HG03354 (cell line): ENCODE measurements around the gene KIF16B.

Experiments
- ATAC-seq: cut with Tn5 transposase; IDR thresholded peaks from one replicate; pipeline ENCODE4 v1.9.1; 2021; ENCODE audit warnings: mild to moderate bottlenecking; ENCODE audit not compliant: unreplicated experiment, poor library complexity, severe bottlenecking

KIF16B gene, protein sequence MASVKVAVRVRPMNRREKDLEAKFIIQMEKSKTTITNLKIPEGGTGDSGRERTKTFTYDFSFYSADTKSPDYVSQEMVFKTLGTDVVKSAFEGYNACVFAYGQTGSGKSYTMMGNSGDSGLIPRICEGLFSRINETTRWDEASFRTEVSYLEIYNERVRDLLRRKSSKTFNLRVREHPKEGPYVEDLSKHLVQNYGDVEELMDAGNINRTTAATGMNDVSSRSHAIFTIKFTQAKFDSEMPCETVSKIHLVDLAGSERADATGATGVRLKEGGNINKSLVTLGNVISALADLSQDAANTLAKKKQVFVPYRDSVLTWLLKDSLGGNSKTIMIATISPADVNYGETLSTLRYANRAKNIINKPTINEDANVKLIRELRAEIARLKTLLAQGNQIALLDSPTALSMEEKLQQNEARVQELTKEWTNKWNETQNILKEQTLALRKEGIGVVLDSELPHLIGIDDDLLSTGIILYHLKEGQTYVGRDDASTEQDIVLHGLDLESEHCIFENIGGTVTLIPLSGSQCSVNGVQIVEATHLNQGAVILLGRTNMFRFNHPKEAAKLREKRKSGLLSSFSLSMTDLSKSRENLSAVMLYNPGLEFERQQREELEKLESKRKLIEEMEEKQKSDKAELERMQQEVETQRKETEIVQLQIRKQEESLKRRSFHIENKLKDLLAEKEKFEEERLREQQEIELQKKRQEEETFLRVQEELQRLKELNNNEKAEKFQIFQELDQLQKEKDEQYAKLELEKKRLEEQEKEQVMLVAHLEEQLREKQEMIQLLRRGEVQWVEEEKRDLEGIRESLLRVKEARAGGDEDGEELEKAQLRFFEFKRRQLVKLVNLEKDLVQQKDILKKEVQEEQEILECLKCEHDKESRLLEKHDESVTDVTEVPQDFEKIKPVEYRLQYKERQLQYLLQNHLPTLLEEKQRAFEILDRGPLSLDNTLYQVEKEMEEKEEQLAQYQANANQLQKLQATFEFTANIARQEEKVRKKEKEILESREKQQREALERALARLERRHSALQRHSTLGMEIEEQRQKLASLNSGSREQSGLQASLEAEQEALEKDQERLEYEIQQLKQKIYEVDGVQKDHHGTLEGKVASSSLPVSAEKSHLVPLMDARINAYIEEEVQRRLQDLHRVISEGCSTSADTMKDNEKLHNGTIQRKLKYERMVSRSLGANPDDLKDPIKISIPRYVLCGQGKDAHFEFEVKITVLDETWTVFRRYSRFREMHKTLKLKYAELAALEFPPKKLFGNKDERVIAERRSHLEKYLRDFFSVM (N-terminal part only)

DNA sequence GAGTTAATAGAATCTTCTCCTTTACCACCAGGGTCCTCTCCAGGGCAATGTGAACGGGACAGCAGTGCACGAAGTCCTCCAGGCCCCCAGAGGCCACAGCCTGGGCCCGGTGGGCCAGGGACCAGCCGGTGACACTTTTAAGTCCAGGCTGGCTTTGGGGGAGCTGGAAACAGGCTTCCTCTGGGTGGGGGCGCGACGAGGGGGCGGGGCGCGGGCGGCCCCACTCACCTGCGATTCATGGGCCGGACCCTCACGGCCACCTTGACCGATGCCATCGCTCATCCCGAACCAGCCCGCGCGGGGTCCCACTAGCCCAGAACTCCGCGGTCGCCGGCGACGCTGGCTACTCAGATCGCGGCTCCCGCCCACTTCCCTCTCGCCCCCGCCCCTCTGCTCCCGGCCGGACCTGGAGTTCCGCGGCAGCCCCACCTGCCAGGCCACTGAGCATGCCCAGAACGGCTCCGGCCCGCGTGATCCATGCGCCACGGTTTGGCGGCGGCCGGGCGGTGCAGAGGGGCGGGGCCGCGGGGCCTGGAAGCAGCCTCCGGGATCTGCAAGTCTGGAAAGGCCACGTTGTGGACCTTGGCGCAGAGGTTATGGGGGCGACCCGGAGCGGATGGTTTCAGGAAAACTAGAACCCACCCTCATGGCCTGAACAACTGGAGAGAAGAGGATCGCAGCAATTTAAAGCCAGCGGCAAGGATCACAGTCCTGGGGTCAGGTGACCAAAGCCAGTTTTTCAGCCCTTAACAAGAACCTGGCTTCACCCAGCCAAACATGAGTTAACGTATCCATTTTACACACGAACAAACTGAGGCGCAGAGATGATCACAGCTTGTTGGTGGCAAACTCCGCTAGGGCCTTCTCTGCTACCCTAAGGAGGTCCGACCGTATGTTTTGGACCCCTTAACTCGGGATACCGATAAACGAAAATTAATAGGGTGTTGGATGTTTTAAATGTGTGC is at the start of gene KIF16B:
TSS of gene KIF16B (minus strand) at position 448 of the 965 bp plus-strand sequence. CDS start at position 275, 173 bp downstream.
- ATAC-seq: peak; percentile 84

DNA sequence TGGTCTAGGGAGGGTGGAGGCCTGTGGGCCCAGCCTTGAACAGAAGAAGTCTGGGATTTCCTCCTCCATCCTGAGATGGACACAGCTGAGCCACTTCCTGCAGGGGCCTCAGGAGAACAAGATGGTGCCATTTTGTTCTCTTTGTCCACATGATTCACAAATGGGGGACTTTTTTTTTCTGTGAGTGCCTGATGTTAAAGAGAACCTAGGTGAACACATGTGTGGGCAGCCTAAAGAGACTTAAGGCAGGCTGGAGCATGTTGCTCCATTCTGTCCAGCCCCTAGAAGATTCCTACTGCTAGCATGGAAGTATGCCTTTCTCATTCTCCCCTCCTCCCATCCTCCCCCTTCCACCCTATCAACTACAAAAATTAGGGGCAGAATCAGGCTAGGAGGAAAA is 49.3 kb upstream of the KIF16B start:
- no peak for ATAC-seq

DNA sequence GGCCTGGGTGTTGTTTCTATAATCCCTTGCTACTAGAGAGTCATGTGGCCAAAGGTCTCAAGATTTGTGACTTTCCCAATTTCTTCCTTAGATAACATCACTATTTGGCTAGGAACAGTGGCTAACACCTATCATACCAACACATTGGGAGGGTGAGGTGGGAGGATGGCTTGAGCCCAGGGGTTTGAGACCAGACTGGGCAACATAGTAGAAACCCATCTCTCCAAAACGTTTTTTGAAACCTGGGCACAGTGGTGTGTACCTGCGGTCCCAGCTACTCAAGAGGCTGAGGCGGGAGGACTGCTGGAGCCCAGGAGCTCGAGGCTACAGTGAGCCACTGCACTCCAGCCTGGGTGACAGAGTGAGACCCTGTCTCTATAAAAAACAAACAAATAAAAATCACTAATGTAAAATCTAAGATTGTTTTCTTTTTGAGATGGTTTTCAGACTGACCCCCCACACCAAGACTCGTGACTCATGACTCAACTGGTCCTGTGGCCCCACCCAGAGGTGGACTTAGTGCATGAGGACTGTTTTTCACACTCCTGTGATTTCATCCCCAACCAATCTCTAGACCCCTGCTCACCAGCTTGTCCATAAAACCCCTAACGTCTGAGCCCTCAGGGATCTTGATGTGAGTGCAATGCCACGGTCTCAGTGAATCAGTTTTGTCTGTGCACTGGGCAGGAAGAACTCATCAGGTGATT is 48.3 kb upstream of the KIF16B start:
- ATAC-seq: no peak

DNA sequence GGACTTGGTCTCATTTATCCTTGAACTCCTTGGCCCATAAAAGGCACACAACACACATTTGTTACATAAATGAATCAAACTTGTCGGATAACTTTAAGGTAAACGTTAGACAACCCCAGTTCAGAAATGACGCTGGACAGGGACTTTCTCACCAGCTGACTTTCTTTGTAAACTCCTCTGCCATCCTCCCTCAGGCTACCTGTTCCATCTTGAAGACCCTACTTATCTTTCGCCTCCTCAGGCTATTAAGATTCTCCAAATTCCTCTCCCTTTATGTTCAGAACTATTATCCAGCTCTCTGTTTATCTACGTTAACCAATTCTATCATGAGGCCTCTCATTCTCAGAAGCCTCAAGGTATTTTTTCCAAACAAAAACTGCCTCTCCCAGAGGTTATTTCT is 47.7 kb upstream of the KIF16B start:
- no peak for ATAC-seq

DNA sequence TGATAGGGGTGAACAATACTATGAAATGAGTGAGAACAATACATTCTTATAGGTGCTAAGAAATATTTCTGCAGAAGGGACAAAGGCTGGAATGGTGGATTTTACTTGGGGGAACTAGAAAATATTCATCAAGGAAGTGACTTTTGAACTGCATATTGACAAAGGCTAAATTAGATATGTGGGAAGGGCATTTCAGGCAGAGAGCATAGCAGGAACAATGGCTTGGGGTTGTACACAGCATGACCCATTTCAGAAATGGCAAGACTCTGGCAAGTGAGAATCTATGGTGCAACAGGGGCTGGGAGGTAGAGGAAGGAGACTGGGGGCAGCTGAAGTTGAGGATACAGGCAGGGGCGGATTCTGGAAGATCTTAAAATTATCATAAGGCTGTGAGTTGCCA is 46.7 kb upstream of the KIF16B start:
- ATAC-seq: no peak

DNA sequence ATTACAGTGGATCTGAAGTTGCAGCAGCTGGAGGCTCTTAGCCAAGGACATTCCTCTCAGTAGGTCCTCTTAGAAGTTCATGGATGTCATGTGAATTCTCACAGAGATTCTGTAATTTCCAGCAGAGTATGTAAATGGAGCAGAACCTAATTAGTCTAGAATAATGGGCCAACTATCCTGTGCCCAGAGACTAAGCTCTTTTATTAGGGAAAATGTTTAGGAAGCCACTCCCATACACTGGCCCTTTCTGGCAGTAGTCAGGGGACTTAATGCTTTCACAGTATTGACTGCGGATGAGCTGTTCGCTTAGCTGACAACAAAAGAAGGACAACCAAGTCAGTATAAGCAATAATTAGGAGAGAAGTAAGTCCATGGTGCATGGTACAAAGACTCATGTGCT is 43.8 kb upstream of the KIF16B start:
- no peak for ATAC-seq

GRCh38 chr20:16616317-16616716 is 43.1 kb upstream of the KIF16B start:
- no peak for ATAC-seq

GRCh38 chr20:16615199-16615598 is 42.0 kb upstream of the KIF16B start:
- ATAC-seq: no peak

- no peak for ATAC-seq
These were observed 40.7 kb upstream of the KIF16B start for GRCh38 chr20:16613954-16614353.

GRCh38 chr20:16612706-16613105 is 39.5 kb upstream of the KIF16B start:
- no peak for ATAC-seq

GRCh38 chr20:16611817-16612216 is 38.6 kb upstream of the KIF16B start:
- no peak for ATAC-seq

GRCh38 chr20:16609066-16609465 is 35.8 kb upstream of the KIF16B start:
- ATAC-seq: no peak

GRCh38 chr20:16608277-16608650 is 35.0 kb upstream of the KIF16B start:
- no peak for ATAC-seq

DNA sequence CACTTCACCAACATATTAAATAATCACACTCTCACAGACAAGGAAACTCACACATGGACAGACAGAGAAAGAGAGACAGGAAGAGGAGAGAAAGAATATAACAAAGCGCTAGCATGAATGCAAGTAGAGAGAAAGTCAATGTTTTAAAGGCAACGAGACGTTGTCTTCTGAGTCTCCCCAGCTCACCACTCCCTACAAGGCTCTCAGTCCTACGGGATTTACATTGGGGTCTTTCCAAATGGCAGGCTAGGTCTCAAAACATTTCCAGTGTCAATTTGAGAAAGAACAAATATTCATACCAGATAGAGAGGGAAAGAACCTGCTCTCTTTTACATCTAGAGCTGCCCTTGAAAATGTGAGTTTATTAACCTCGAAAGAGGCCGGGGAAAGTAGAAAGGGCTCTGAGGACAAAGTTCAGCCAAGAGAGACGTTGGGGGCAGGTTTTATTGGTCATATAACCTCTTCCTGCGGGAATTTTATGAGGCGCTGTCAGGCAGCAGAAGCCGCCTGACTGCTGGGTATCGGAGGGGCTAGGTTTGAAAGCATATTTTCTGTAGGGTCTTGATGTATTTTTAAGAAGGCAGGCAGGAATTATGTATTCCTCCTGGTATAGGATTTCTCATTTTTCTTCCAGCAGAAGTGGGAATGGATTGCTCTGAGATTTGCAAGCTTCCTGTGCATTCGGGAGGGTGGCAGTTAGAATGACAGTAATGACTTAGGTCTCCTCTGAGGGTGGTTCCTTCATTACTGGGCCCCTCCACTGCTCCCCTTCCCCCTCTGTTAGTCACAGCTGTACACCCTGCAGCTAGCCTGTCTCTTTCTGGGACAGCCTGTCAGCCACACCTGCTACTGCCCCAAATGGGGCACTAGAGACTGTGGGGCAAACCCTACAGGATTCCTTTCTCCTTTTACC is 34.4 kb upstream of the KIF16B start:
- no peak for ATAC-seq

DNA sequence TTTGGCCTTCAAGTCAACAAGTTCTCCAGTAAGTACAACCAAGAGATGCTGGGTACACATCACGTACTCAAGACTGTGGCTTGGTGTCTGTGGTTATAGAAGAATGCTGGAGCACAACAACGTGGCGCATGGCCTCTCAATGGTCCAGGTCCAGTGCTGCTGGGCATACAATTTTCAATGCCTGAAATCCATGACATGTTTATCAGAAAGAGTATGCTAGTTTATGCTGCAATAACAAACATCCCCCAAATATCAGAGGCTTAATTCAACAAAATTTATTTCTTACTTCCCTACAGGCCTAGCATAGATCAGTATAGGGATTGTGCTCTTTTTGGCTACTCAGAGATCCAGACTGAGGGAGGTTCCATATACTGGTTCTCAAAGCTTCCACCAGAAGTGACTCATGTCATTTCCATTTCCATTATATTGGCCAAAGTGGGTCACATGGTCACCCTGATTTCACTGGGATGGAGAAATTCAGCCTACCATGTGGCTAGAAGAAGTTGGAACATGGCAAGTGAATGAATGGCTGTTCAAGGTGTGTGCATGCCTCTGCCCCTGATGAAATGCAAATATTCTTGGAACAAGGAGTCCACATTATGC is 33.3 kb upstream of the KIF16B start:
- no peak for ATAC-seq

- ATAC-seq: no peak
These were observed 27.8 kb upstream of the KIF16B start for GRCh38 chr20:16601047-16601446.

- no peak for ATAC-seq
These were observed 26.0 kb upstream of the KIF16B start for GRCh38 chr20:16599257-16599656.
